Heart left ventricle (tissue), 16 donors: ENCODE results near the gene MEIS2. TPM values are rescaled to one million over a fixed set of nuclear protein-coding genes. Genes with fewer than 3 reads are reported as not detected.
A peak's percentile ranks its signal among the peaks of the same experiment; 100 is the strongest.

Source experiments
- ATAC-seq, 4 donors: fragments of 200-7000 bp; cut with Tn5 transposase; one replicate each; pipeline ENCODE4 v1.9.1; 2020 to 2022; ENCODE audit warnings: moderate library complexity in 4 of 4, mild to moderate bottlenecking in 3 of 4, moderate number of reproducible peaks in 1 of 4
- DNase-seq, 5 donors: peaks; one replicate each; pipeline ENCODE4 v3.0.0-alpha.2; 2020
- H3K27ac ChIP-seq, 12 donors: fragments of 200-600 bp; sonication (generic) in 4 of 12; one replicate each; pipeline versions ENCODE4 v1.5.0 to v1.8.0; 2016 to 2022; ENCODE audit warnings: mild to moderate bottlenecking in 2 of 12
- H3K27me3 ChIP-seq, 9 donors: fragments of 200-600 bp; sonication (generic) in 2 of 9; one replicate each; pipeline versions ENCODE4 v1.5.1 to v1.8.0; 2016 to 2022; ENCODE audit warnings: mild to moderate bottlenecking in 3 of 9
- H3K36me3 ChIP-seq, 9 donors: fragments of 200-600 bp; sonication (generic) in 2 of 9; one replicate each; pipeline versions ENCODE4 v1.5.0 to v1.8.0; 2018 to 2022; ENCODE audit warnings: mild to moderate bottlenecking in 2 of 9
- H3K4me1 ChIP-seq, 12 donors: fragments of 200-600 bp; sonication (generic) in 4 of 12; one replicate each; pipeline versions ENCODE4 v1.5.0 to v1.8.0; 2016 to 2022; ENCODE audit warnings: mild to moderate bottlenecking in 3 of 12
- H3K4me3 ChIP-seq, 12 donors: fragments of 200-600 bp; sonication (generic) in 4 of 12; one replicate each; pipeline versions ENCODE4 v1.5.0 to v1.8.0; 2017 to 2022; ENCODE audit warnings: mild to moderate bottlenecking in 9 of 12, moderate library complexity in 4 of 12
- H3K9me3 ChIP-seq, 12 donors: fragments of 200-600 bp; sonication (generic) in 4 of 12; one replicate each; pipeline versions ENCODE4 v1.5.0 to v1.8.0; 2016 to 2022; ENCODE audit warnings: mild to moderate bottlenecking in 1 of 12
- CTCF ChIP-seq, 12 donors: fragments of 200-600 bp; sonication (generic) in 4 of 12; IDR thresholded peaks; one replicate each; pipeline versions ENCODE4 v1.5.0 to v1.8.0; 2018 to 2022; ENCODE audit warnings: antibody characterized with exemption in 12 of 12, mild to moderate bottlenecking in 5 of 12
- POLR2A ChIP-seq, 2 donors: fragments of 450-650 bp; IDR thresholded peaks; one replicate each; pipeline ENCODE4 v1.6.1; 2017; ENCODE audit warnings: antibody characterized with exemption in 2 of 2, mild to moderate bottlenecking in 2 of 2, moderate library complexity in 2 of 2
- WGBS, 4 donors: extraction: QIAGEN DNeasy Blood & Tissue Kit in 2 of 4; methylation state at CpG; one replicate each; pipeline versions ENCODE4 v1.1.5 to v1.1.7; 2013 to 2018; 5-methylcytosine and 5-hydroxymethylcytosine counted together
- intact Hi-C, 10 donors: fragments of 100-400 bp; cut with DNase I; formaldehyde crosslinking; loops; one replicate each; pipeline versions ENCODE4 v1.11.1 to v1.14.2; 2022
- polyA plus RNA-seq, 2 donors: library from polyadenylated mRNA; stranded (reverse); fragments of 200-250 nt; gene quantifications; one replicate each; pipeline ENCODE4 v1.2.3, GENCODE V29; 2013
- total RNA-seq, 9 donors: library from RNA; depleted of rRNA in 2 of 9; stranded (reverse); fragments of >200 nt in 2 of 9; fragmentation: NEBNext Ultra II Directional in 3 of 9; extraction: Animal tissue kit (Norgen Biotek cat#: 25700) in 3 of 9; gene quantifications; one replicate each; pipeline versions ENCODE4 v1.1.0 to v1.2.4, GENCODE V29; 2016 to 2023
- donor health status: ischemic (EF 13 %, LVEDD 7.1; RV severe dilation, severe dysfunction).
- donor health status: healthy with polysubstance abuse.
- donor health status: DM: no; HTN: yes; CAD: no.
- donor health status: DM: no; HTN: no; CAD: no.
- donor health status: ischemic (EF 25% LVEDD 6.9; RV normal size, moderate dysfunction).
- donor health status: ischemic (EF 25% LVEDD 5.7; RV mildly dilated, moderate dysfunction).
- donor health status: healthy.
- donor health status: DM: yes; HTN: yes; CAD: no.
- donor health status: ischemic (EF 35%, LVEDD 5.7; RV mildly dilated, moderate dysfunction).
- donor health status: nonischemic (EF 11% LVEDD 7.7; RV severe dilation, severe dysfunction).
- donor health status: DM: yes; HTN: yes; CAD: no.
- donor health status: PGD.
- donor health status: ischemic (EF 29% LVEDD 5.4; RV normal size, mild dysfunction).
- donor health status: nonischemic (EF 23%, LVEDD 6.1; RV moderate dilation, normal function).

The MEIS2 gene
- total and polyA plus RNA-seq, 11 donors: 13.2 to 89.7 (median 49.7) TPM

DNA sequence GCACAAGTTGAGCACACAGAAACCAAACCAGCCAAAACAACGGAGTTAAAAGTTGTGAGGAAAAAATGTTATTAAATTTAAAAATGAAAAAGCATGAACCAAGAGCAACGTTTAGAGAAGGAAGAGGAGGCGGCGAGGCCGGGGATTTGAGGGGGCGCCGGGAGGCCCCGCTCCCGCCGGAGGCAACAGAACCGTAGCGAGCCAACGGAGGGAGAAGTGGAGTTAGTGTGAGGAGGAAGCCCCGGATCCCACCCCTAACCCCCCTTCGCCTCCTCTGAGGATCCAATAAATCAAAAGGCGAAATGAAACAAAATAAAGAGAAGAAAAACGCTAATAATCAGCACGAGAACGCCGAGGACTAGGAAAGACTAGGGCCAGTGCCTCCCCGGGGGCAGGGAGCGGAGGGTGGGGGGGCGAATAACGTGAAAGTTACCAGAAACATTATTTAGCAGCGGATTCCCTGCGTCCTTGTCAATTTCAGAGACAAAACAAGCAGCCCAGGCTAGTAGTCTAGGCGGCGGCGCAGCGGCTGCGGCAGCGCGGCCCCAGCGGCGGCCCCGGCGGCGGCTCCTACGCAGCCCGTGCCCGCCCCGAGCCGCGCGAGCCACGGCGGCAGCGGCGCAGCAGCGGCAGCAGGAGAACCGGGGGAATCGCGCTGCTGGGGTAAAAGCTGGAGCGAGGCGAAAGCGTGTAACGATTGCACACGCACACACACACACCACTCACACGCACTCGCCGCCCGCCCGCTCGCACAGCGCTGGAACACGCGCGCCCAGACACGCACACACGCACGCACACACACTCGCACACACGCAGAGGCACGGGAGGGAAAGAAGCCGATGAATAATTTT, 1.7 kb downstream of the MEIS2 start:
- Histone ChIP-seq H3K4me1 (peaks cover 0 to 36% (median 11%) of the 10 kb centered on the region in 12 donors), H3K27me3 (peaks cover 0 to 69% (median 7%) of the 10 kb centered on the region in 9 donors), H3K36me3 (peaks cover 0 to 5% (median 0%) of the 10 kb centered on the region in 9 donors), H3K9me3 (no peaks in the 10 kb centered on the region), H3K4me3 (peak overlapping the region; percentile 62 to 82 (median 76)), H3K27ac (peak overlapping the region; percentile 79 to 98 (median 96))
- intact Hi-C loops: loop anchor here in 7 of 10 donors (5.0 to 10.0 kb wide), 8 partner anchors 74 to 504 kb away; no protein-coding TSS in a partner anchor
- TF ChIP-seq POLR2A (IDR thresholded peaks at IDR 0.05) (no peak), CTCF (IDR thresholded peaks at IDR 0.05) (no peak)
- peak in 3 of 5 donors; percentile 43 to 55 (median 46) for DNase-seq
- ATAC-seq: peak in 1 of 4 donors; percentile 2
- 1 to 2% (median 1%) methylated on average over 74 to 75 of the region's 75 CpGs for WGBS, 4 donors

DNA sequence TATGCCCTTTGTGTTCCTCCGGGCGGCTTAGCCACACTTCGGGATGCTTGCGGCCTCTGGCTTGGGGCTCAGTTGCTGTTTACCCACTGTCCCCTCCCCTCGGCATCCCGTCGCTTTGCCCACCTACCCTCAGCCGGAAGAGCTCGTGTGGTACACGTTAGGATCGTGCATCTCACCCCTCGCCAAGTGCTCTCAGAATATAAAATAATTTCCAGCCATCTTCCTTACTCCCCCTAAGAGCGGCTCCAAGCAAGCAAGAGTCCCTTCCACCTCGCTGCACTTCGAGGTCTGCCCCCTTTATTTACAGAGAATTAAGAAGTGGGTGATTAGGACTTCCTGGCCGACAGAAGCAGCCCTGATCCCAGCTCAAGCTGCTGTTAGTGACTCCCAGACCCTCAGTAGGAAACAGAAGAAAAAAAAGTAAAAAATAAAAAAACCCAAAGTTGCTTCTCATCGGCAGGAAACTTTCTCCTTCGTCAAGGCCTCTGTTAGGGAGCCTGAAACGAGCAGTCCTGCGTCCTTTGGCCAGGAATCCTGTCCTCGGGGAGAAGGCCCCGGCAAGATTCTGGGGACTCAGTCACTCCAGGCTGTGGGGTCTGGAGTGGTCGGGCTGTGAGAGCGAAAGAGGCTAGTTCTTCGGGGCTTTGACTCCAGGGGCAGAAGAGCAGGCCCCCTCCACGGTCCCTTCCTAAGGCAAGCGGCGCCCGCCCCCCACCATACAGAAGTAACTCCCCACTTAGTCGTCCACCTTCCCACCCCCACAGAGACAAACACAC, 3.0 kb downstream of the MEIS2 start:
- ATAC-seq (no peak), DNase-seq (peak in 1 of 5 donors; percentile 32)
- peak overlapping the region; percentile 79 to 98 (median 96) for H3K27ac ChIP-seq
- H3K4me3 ChIP-seq: peak overlapping the region; percentile 62 to 82 (median 76)
- no peaks in the 10 kb centered on the region for H3K9me3 ChIP-seq
- H3K27me3 ChIP-seq: peaks cover 0 to 57% (median 0%) of the 10 kb centered on the region in 9 donors
- peaks cover 0 to 15% (median 0%) of the 10 kb centered on the region in 9 donors for H3K36me3 ChIP-seq
- no peak for TF ChIP-seq CTCF (IDR thresholded peaks at IDR 0.05)
- no peak for TF ChIP-seq POLR2A (IDR thresholded peaks at IDR 0.05)
- intact Hi-C loops: loop anchor here in 7 of 10 donors (5.0 to 10.0 kb wide), 8 partner anchors 73 to 503 kb away; no protein-coding TSS in a partner anchor
- peaks cover 0 to 36% (median 15%) of the 10 kb centered on the region in 12 donors for H3K4me1 ChIP-seq
- 3 to 10% (median 9%) methylated on average over 30 of the region's 30 CpGs for WGBS, 4 donors

GRCh38 chr15:37096558-37097143, 3.7 kb downstream of the MEIS2 start:
- Histone ChIP-seq H3K9me3 (no peaks in the 10 kb centered on the region), H3K27me3 (peaks cover 0 to 51% (median 0%) of the 10 kb centered on the region in 9 donors), H3K36me3 (peaks cover 0 to 21% (median 0%) of the 10 kb centered on the region in 9 donors), H3K4me3 (peak overlapping the region; percentile 62 to 82 (median 76)), H3K27ac (peak overlapping the region; percentile 79 to 98 (median 96)), H3K4me1 (peaks cover 0 to 35% (median 15%) of the 10 kb centered on the region in 12 donors)
- DNase-seq (peak in 1 of 5 donors; percentile 47), ATAC-seq (no peak)
- TF ChIP-seq CTCF (IDR thresholded peaks at IDR 0.05): no peak
- TF ChIP-seq POLR2A (IDR thresholded peaks at IDR 0.05): no peak
- intact Hi-C loops: loop anchor here in 7 of 10 donors (5.0 to 10.0 kb wide), 8 partner anchors 72 to 502 kb away; no protein-coding TSS in a partner anchor
- WGBS, 4 donors: 8 to 17% (median 14%) methylated on average over 19 of the region's 19 CpGs
